IPS-NIHi7 (cell line): Measurements from ENCODE around the gene ASPHD2.

Experiments used
- DNase-seq: peaks from one replicate; pipeline ENCODE4 v3.0.0; 2012; ENCODE audit warnings: mixed read lengths; ENCODE audit errors: extremely low spot score

The ASPHD2 gene

DNA sequence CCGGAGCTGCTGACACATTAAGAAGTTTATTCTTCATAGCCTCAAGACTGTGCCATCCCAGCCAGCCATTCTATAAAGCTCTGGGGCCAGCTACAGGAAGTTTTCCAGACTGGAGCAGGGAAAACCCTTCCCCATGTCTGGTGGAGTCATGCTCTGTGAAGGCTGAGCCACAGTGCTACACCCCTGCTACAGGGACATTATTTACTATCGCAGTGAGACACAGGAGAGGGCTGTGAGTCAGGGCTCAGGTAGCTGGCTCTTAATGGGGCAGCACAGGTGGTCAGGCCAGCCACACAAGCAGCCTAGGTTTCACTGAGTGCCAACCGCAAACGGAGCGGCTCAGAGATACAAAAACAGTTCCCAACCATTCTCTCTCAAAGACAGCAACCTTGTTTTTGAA is 42.5 kb downstream of the ASPHD2 start:
- no peak for DNase-seq

- no peak for DNase-seq
Measured at GRCh38 chr22:26474682-26475081, 45.6 kb downstream of the ASPHD2 start.

GRCh38 chr22:26476705-26477340 is 47.8 kb downstream of the ASPHD2 start:
- no peak for DNase-seq

GRCh38 chr22:26477341-26477731 is 48.3 kb downstream of the ASPHD2 start:
- no peak for DNase-seq

DNA sequence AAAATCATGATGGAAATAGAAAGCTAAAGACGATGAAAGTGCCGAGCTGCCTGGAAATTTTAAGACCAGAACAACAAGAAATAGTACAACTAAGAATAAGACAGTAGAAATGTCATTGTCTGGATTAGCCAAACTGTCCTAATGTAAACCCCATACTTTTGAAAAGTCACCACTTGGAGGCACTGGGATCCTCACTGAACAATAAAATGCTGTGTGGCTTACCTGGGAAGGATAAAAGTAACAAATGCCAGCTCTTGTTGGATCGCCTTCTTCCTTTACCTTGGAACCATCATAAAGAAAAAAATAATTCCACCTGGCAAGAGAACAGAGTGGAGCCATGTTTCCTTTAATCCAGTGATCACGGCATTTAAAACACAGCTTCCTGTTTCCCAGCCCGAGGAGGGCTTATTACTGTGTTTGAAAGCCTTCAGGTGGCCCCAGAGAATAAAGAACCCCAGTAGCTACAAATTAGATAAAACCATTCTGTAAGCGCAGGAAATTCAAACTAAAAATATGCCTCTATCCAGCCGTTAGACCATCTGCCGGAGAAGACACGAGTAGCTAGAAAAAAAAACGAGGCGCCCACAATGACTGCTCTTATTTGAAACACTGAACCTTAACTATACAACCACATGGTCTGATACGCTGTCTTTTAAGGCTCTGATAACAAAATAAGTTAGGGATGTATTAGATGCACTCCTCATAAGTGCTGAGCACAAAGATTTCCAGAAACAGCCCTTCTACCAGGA is 50.2 kb downstream of the ASPHD2 start:
- DNase-seq = no peak

DNA sequence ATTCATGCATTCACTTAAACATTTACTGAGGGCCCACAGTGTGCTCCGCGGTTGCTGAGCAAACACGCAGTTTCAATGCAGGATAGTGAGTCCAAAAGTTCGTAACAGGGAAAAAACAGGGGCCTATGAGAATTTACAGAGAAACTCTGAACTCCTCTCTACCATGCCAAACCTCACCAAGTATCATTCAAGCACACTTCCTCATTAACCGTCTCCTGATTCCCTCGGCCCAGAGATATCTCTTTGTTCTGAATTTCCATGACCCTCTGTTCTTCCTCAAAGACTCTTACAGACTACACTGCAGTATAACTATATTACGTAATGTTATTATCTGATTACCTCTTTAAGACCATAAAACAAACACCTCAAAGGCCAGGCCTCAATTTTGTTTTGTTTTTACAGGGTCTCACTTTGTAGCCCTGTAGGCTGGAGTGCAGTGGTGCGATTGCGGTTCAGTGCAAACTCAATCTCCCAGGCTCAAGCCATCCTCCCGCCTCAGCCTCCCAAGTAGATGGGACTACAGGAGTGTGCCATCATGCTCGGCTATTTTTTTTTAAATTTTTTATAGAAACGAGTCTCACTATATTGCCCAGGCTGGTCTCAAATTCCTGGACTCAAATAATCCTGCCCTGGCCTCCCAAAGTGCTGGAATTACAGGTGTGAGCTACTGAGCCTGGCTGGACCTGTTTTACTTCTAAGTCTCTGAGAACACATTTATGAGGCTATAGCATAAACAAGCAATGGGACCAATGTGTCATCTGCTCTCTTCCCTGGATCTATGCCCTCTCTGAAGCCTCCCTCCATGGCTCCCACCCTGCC is 50.9 kb downstream of the ASPHD2 start:
- DNase-seq = no peak

DNA sequence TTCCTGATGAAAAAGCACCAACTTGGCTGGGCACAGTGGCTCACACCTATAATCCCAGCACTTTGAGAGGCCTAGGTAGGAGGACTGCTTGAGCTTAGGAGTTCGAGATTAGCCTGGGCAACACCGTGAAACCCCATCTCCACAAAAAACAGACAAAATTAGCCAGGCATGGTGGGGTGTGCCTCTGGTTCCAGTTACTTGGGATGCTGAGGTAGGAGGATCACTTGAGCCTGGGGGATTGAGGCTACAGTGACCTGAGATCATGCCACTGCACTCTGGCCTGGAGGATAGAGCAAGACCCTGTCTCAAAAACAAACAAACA is 51.5 kb downstream of the ASPHD2 start:
- DNase-seq = no peak

DNA sequence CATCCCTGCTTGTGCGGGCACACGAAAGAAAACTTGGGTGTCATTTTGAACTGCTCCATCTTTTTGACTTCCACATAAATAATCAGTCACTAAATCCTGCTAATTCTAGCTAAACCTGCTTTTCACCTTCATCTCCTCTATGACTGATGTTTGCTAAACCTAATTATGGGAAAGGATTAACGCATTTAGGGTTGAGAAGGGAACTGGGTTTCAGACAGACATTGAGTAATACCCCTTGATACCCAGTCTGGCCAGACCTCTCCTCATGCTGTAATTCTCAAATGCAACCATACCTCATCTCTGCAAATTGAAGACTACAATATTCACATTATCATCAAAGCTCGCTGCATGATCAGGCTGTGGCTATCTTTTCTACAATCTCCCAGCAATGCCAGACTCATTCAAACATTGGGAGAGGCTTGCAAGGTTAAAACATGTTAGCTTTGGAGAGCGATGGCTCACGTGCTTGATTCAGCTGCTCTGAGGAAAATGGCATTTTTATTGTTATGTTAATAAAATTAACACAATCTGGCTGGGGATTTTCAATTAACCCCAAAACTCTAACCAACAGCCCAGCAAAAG is 52.1 kb downstream of the ASPHD2 start:
- DNase-seq = no peak

DNA sequence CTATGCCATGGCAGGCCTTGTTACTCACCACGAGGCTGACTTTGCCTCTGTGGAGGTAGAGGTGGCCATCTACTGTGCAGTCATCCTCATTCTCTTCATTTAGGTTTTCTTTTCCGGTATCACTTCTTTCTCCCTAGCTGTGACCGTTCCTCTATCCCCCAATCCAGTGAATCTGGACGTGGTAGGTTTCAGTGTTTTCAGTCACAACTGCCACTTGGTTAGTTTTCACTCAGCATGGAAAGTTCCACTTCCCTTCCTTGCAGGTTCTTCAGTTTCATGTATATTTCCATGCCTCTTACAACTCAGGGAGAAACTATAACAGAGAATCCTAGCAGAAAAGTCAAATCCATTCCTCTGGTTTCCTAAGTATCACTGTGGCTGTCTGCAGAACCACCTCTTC is 52.6 kb downstream of the ASPHD2 start:
- DNase-seq = no peak

DNA sequence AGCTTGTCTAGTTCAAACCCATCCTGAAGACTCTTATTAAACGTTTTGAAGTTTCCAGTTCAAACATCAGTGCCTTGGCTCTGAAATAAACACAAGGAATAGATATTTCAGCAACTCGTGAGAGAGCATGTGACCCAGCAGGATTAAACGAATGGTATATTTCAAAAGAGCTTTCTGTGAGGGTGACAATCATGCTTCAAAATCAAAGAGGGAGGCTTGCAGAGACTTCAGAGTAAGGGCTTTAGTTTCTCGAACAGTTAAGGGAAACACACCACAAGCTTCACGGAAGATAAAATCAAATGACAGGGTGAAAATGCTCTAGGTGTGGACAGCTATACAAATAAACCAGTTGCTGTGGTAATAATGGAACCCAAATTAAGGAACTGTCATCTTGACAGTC is 53.1 kb downstream of the ASPHD2 start:
- DNase-seq = no peak

DNA sequence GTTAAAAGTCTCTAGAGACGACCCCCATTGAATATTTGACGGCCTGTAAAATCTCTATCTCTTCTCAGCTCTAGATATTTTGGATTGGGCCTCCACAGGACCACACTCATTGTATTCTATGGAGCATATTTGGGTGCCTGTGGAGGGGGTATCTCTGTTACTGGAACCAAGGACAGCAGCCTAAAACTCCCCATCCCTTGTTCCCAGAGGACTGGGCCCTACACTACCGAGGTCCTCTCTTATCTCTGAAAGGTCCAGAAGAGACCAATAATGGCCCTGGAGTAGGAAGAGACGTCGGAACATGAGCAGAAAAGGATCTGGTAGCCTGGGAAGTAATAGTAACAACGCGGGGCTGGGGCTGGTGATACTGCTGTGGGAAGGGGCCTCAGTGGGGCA is 54.0 kb downstream of the ASPHD2 start:
- peak; percentile 24 for DNase-seq

- DNase-seq = peak; percentile 97
Measured at GRCh38 chr22:26483439-26484359, 54.6 kb downstream of the ASPHD2 start, which contains the start of the genes HPS4 and SRRD. TSS of gene HPS4 (minus strand) at chr22:26483783. CDS start at chr22:26481762, 2,021 bp downstream. TSS of gene SRRD (plus strand) at chr22:26483877. CDS start at chr22:26483891, 14 bp downstream.

DNA sequence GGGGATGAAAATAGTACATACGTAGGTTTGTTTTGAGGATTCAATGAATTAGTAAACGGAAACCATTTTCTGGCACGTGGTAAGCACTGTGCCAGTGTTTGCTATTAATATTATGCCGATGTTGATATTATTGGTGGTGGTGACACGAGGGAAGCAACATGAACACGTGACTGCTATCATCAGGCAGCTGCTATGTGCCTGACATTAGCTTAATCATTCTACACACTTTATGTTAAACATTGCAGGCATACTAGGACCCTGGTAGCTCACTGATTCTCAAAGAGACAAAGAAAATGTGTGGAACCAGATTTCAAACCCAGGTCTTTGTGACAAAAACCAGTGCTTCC is 55.3 kb downstream of the ASPHD2 start:
- no peak for DNase-seq

DNA sequence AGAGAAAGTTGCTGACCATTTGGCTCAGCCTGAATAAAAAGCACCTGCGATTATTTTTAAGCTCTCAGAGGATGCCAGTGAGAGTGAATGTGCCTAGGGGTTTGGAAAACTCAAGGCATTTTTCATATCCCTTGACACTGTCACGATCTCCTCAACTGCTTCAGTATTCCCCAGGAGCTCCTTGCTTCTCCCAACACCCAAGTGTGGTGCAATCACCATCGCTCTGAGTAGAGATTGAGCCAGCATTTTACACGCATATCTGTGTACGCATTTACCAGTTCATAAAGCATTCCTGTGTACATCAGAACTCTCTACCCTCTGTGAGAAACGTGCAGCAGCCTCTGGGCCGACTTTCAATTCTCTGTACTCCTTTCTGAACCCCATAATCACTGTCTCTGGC is 56.0 kb downstream of the ASPHD2 start:
- no peak for DNase-seq

DNA sequence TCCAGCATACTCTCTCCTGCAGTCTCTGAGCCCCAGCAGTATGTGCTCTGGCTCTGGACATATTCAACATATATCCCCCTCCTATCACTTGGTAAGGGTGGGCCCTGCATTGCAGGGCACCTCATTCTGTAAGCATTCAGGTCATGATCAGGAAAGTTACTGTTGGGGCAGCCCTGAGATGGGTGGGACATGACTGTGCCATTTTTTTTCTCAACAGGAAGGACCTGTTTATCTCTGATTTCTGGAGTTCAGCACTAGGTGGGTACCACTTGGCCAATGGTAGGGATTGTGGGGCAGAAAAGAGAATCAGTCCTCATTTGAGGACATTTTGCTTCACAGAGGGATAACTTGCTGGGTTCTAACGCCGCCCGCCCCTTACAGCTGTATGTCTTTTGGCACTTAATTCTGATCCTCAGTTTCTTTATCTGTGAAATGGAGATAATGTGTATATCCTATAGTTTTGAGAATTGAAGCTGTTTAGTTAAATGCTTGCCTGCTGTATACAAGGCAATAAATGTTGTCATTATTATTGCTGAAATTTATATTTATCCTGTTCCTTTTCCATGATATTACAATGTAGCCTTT is 56.8 kb downstream of the ASPHD2 start:
- no peak for DNase-seq

GRCh38 chr22:26486394-26486793 is 57.3 kb downstream of the ASPHD2 start:
- no peak for DNase-seq

- DNase-seq = no peak
Measured at GRCh38 chr22:26487996-26488395, 58.9 kb downstream of the ASPHD2 start.

- no peak for DNase-seq
Measured at GRCh38 chr22:26489447-26490036, 60.5 kb downstream of the ASPHD2 start.

- DNase-seq = no peak
Measured at GRCh38 chr22:26492220-26492619, 63.2 kb downstream of the ASPHD2 start.

- DNase-seq = no peak
Measured at GRCh38 chr22:26494506-26494905, 65.4 kb downstream of the ASPHD2 start.
